Osteocyte (in vitro differentiated cells): Measurements from ENCODE around the gene SMC5. TPM values are rescaled to one million over a fixed set of nuclear protein-coding genes. Genes with fewer than 3 reads are reported as not detected.

ENCODE experiments used
- DNase-seq: peaks from one replicate; pipeline ENCODE4 v3.0.0; 2021; ENCODE audit warnings: mixed read lengths; ENCODE audit not compliant: unreplicated experiment; ENCODE audit errors: extremely low spot score
- H3K27ac Mint-ChIP-seq: one replicate; pipeline ENCODE4 v1.8.0; 2021; ENCODE audit warnings: mild to moderate bottlenecking, mixed read lengths; ENCODE audit not compliant: unreplicated experiment
- H3K27me3 Mint-ChIP-seq: one replicate; pipeline ENCODE4 v1.8.0; 2021; ENCODE audit warnings: mixed read lengths; ENCODE audit not compliant: unreplicated experiment
- H3K36me3 Mint-ChIP-seq: one replicate; pipeline ENCODE4 v1.8.0; 2021; ENCODE audit warnings: mixed read lengths; ENCODE audit not compliant: unreplicated experiment
- H3K4me1 Mint-ChIP-seq: one replicate; pipeline ENCODE4 v1.8.0; 2021; ENCODE audit warnings: mixed read lengths; ENCODE audit not compliant: unreplicated experiment
- H3K4me3 Mint-ChIP-seq: one replicate; pipeline ENCODE4 v1.8.0; 2021; ENCODE audit warnings: mild to moderate bottlenecking, moderate library complexity, mixed read lengths; ENCODE audit not compliant: unreplicated experiment
- H3K9me3 Mint-ChIP-seq: one replicate; pipeline ENCODE4 v1.8.0; 2021; ENCODE audit warnings: mixed read lengths; ENCODE audit not compliant: unreplicated experiment
- total RNA-seq: library from RNA; stranded (reverse); gene quantifications from 2 replicates; pipeline ENCODE4 v1.2.1, GENCODE V29; 2021
- TF ChIP-seq, protein P1 (sequence below): fragments of 200-600 bp; sonication (generic); IDR thresholded peaks from 2 replicates; pipeline ENCODE4 v1.5.0; 2021; ENCODE audit warnings: antibody characterized with exemption, mild to moderate bottlenecking, moderate library complexity

Gene SMC5
- total RNA-seq, 1 donor from 2014 or later = 30.4 TPM

DNA sequence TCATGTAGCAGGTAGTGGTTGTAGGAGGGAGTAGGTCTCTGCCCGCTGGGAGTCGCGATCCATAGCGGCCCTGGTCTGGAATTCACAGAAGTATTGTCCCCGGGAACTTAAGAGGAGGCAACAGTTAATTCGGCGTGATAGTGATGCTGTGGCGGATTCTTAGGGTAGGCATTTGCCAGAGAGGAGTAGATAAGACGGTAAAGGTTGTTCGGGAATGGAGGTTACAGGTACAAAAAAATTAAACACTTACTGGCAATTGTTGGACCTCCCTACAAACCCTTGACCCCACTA lies 679 bp downstream of the SMC5 start:
- Mint-ChIP-seq H3K27ac (peak overlapping the region; percentile 98), H3K4me1 (peaks cover 75% of the 10 kb centered on the region), H3K4me3 (peak overlapping the region; percentile 97), H3K36me3 (peaks cover 21% of the 10 kb centered on the region), H3K27me3 (no peaks in the 10 kb centered on the region), H3K9me3 (no peaks in the 10 kb centered on the region)
- TF ChIP-seq, protein P1, sequence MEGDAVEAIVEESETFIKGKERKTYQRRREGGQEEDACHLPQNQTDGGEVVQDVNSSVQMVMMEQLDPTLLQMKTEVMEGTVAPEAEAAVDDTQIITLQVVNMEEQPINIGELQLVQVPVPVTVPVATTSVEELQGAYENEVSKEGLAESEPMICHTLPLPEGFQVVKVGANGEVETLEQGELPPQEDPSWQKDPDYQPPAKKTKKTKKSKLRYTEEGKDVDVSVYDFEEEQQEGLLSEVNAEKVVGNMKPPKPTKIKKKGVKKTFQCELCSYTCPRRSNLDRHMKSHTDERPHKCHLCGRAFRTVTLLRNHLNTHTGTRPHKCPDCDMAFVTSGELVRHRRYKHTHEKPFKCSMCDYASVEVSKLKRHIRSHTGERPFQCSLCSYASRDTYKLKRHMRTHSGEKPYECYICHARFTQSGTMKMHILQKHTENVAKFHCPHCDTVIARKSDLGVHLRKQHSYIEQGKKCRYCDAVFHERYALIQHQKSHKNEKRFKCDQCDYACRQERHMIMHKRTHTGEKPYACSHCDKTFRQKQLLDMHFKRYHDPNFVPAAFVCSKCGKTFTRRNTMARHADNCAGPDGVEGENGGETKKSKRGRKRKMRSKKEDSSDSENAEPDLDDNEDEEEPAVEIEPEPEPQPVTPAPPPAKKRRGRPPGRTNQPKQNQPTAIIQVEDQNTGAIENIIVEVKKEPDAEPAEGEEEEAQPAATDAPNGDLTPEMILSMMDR = no peak
- DNase-seq = no peak

DNA sequence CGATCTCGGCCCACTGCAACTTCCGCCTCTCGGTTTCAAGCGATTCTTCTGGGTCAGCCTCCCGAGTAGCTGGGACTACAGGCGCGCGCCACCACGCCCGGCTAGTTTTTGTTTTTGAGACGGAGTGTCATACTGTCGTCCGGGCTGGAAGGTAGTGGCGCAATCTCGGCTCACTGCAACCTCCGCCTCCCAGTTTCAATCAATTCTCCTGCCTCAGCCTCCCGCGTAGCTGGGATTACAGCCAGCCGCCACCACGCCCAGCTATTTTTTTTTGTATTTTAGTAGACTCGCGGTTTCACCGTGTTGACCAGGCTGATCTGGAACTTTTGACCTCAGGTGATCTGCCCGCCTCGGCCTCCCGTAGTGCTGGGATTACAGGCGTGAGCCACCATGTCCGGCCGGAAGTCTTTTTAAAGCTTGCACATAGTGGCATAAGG lies 1.2 kb downstream of the SMC5 start:
- Mint-ChIP-seq H3K27ac (peak overlapping the region; percentile 98), H3K36me3 (peaks cover 26% of the 10 kb centered on the region), H3K27me3 (no peaks in the 10 kb centered on the region), H3K9me3 (no peaks in the 10 kb centered on the region), H3K4me1 (peaks cover 71% of the 10 kb centered on the region), H3K4me3 (peak overlapping the region; percentile 97)
- TF ChIP-seq, protein P1 = no peak
- no peak for DNase-seq

DNA sequence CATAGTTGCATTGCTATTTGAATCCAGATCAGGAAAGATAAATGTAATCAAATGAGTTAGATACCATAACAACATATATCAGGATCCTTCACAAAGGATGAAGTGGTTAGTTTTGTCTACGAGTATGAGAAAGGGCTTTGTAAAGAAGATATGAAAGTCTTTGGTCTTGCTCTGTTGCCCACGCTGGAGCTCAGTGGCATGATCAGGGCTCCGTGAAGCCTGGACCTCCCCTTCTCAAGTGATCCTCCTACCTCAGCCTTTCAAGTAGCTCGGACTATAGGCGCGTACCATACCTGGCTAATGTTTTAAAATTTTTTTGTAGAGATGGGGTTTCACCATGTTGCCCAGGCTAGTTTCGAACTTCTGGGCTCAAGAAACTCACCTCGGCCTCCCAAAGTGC lies 1.8 kb downstream of the SMC5 start:
- Mint-ChIP-seq H3K4me3 (peak overlapping the region; percentile 97), H3K27me3 (no peaks in the 10 kb centered on the region), H3K36me3 (peaks cover 31% of the 10 kb centered on the region), H3K9me3 (no peaks in the 10 kb centered on the region), H3K4me1 (peaks cover 66% of the 10 kb centered on the region), H3K27ac (peak overlapping the region; percentile 98)
- no peak for DNase-seq
- TF ChIP-seq, protein P1 = no peak

DNA sequence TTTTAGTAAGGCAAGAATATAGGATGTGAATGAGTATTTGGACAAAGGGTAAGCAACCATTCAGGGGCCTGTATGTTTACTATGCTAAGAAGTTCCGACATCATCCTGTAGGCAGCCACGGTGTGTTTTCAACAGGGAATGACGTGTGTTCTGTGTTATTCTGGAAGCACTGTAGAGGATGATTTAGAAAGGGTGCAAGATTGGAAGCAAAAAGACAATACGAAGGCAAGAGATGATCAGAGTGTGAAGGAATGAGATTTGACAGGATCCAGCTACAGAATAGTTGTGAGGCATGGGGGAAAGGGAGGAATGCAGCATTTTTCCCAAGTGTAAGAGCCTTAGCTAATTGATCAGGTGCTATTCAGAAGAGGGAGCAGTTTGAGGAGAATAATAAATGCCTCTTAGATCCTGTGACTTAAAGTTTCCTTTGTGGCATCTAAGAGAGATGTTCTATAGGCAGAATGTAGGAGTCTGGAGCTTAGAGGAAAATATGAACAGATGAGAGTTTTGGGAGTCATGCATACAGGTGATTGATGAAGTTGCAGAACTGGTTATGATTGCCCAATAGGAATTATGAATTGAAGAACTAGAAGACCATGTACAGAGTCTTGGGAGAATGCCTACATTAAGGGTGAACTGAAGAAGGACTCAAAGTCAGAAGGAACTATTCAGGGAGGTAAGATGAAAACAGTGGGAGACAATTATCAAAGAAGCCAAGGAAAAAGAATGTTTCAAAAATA lies 2.5 kb downstream of the SMC5 start:
- H3K4me3 Mint-ChIP-seq = peak overlapping the region; percentile 97
- TF ChIP-seq, protein P1 = no peak
- H3K4me1 Mint-ChIP-seq = peaks cover 61% of the 10 kb centered on the region
- H3K27me3 Mint-ChIP-seq = no peaks in the 10 kb centered on the region
- no peaks in the 10 kb centered on the region for H3K9me3 Mint-ChIP-seq
- DNase-seq = no peak
- H3K36me3 Mint-ChIP-seq = peaks cover 36% of the 10 kb centered on the region
- peak overlapping the region; percentile 14 for H3K27ac Mint-ChIP-seq

DNA sequence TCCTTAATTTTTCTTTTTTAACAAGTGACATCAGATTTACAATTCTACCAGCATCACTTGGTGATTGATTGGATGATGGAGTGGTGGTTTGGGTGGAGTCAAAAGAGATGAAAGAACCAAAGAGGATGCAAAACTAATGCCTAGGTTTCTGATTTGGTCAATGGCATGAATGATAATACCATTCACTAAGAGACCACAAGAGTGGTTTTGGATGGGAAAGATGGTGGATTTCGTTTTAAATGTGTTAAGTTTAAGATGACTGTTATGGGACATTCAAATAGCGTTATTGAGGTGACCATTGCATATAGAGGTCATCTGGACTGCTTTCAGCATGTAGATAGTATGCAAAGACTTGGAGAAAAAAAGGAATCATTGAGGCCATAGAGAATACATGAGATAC lies 3.6 kb downstream of the SMC5 start:
- H3K27ac Mint-ChIP-seq = no peak overlapping the region
- H3K4me3 Mint-ChIP-seq = no peak overlapping the region
- H3K4me1 Mint-ChIP-seq = peaks cover 50% of the 10 kb centered on the region
- no peak for DNase-seq
- no peaks in the 10 kb centered on the region for H3K27me3 Mint-ChIP-seq
- TF ChIP-seq, protein P1 = no peak
- peaks cover 40% of the 10 kb centered on the region for H3K36me3 Mint-ChIP-seq
- no peaks in the 10 kb centered on the region for H3K9me3 Mint-ChIP-seq
